Measurements from ENCODE around the gene PLA2G4B.

Gene PLA2G4B

GRCh38 chr15:41872166-41872747 lies 33.6 kb downstream of the PLA2G4B start:
- no peak for DNase-seq

- DNase-seq, result no peak
Measured at GRCh38 chr15:41873711-41874110, 35.1 kb downstream of the PLA2G4B start.

- DNase-seq, result no peak
Measured at GRCh38 chr15:41874736-41875135, 36.1 kb downstream of the PLA2G4B start.

GRCh38 chr15:41876007-41876406 lies 37.4 kb downstream of the PLA2G4B start:
- no peak for DNase-seq

GRCh38 chr15:41876689-41877088 lies 38.0 kb downstream of the PLA2G4B start:
- DNase-seq, result no peak

- DNase-seq, result no peak
Measured at GRCh38 chr15:41877631-41878354, 39.1 kb downstream of the PLA2G4B start.

GRCh38 chr15:41878355-41878699 lies 39.7 kb downstream of the PLA2G4B start:
- no peak for DNase-seq

GRCh38 chr15:41879321-41879845 lies 40.7 kb downstream of the PLA2G4B start:
- no peak for DNase-seq

- DNase-seq, result no peak
Measured at GRCh38 chr15:41880156-41880877, 41.7 kb downstream of the PLA2G4B start.

GRCh38 chr15:41881086-41881485 lies 42.4 kb downstream of the PLA2G4B start:
- DNase-seq, result no peak

GRCh38 chr15:41881550-41881919 lies 42.9 kb downstream of the PLA2G4B start:
- DNase-seq, result no peak

GRCh38 chr15:41881920-41882688 lies 43.5 kb downstream of the PLA2G4B start:
- no peak for DNase-seq

- no peak for DNase-seq
Measured at GRCh38 chr15:41882689-41883483, 44.2 kb downstream of the PLA2G4B start.

GRCh38 chr15:41883484-41883825 lies 44.8 kb downstream of the PLA2G4B start:
- no peak for DNase-seq

GRCh38 chr15:41884458-41884857 lies 45.8 kb downstream of the PLA2G4B start:
- no peak for DNase-seq

GRCh38 chr15:41885321-41885720 lies 46.7 kb downstream of the PLA2G4B start:
- DNase-seq, result no peak

- no peak for DNase-seq
Measured at GRCh38 chr15:41885841-41886240, 47.2 kb downstream of the PLA2G4B start.

GRCh38 chr15:41886741-41887140 lies 48.1 kb downstream of the PLA2G4B start:
- DNase-seq, result no peak

GRCh38 chr15:41887161-41887560 lies 48.5 kb downstream of the PLA2G4B start:
- DNase-seq, result no peak

GRCh38 chr15:41887893-41888292 lies 49.2 kb downstream of the PLA2G4B start:
- no peak for DNase-seq

- DNase-seq, result no peak
Measured at GRCh38 chr15:41888662-41889253, 50.1 kb downstream of the PLA2G4B start.

- DNase-seq, result no peak
Measured at GRCh38 chr15:41890050-41890690, 51.5 kb downstream of the PLA2G4B start.
